Putamen (tissue), 1 donor: ENCODE measurements around the gene ZNRF1.
A peak's percentile ranks its signal among the peaks of the same experiment; 100 is the strongest.

Experiments used
- DNase-seq: peaks from one replicate; pipeline ENCODE4 v3.0.0-alpha.2; 2016; ENCODE audit warnings: low spot score

Gene ZNRF1

GRCh38 chr16:75099075-75099667, 100.3 kb downstream of the ZNRF1 start:
- DNase-seq = no peak

GRCh38 chr16:75099738-75100602, 101.1 kb downstream of the ZNRF1 start:
- no peak for DNase-seq

- no peak for DNase-seq
Measured at GRCh38 chr16:75100603-75100990, 101.8 kb downstream of the ZNRF1 start.

- DNase-seq = no peak
Measured at GRCh38 chr16:75101635-75102034, 102.8 kb downstream of the ZNRF1 start.

GRCh38 chr16:75102595-75102994, 103.8 kb downstream of the ZNRF1 start:
- no peak for DNase-seq

- no peak for DNase-seq
Measured at GRCh38 chr16:75103994-75104393, 105.2 kb downstream of the ZNRF1 start.

- DNase-seq = no peak
Measured at GRCh38 chr16:75104836-75105235, 106.0 kb downstream of the ZNRF1 start.

GRCh38 chr16:75105306-75106061, 106.7 kb downstream of the ZNRF1 start:
- DNase-seq = peak; percentile 72

- no peak for DNase-seq
Measured at GRCh38 chr16:75106351-75107274, 107.8 kb downstream of the ZNRF1 start.

- no peak for DNase-seq
Measured at GRCh38 chr16:75107505-75107904, 108.7 kb downstream of the ZNRF1 start.

GRCh38 chr16:75108792-75109731, 110.2 kb downstream of the ZNRF1 start:
- peak; percentile 67 for DNase-seq

GRCh38 chr16:75109732-75110243, 111.0 kb downstream of the ZNRF1 start:
- DNase-seq = no peak

GRCh38 chr16:75110637-75111513, 112.1 kb downstream of the ZNRF1 start:
- DNase-seq = peak; percentile 92

- DNase-seq = no peak
Measured at GRCh38 chr16:75111514-75111940, 112.7 kb downstream of the ZNRF1 start.

GRCh38 chr16:75111961-75112733, 113.3 kb downstream of the ZNRF1 start:
- DNase-seq = no peak

GRCh38 chr16:75112734-75113491, 114.1 kb downstream of the ZNRF1 start:
- no peak for DNase-seq

- DNase-seq = no peak
Measured at GRCh38 chr16:75113541-75114121, 114.8 kb downstream of the ZNRF1 start.
